K562 (cell line): ENCODE results near the gene SEC22C. TPM values are rescaled to one million over a fixed set of nuclear protein-coding genes. Genes with fewer than 3 reads are reported as not detected.

Experiments used
- DMBX1 ChIP-seq: fragments of 250-450 bp; sonication (Bioruptor Pico); IDR thresholded peaks from 2 replicates; pipeline ENCODE4 v1.8.0; 2022; ENCODE audit warnings: inconsistent platforms, mild to moderate bottlenecking, moderate library complexity, borderline replicate concordance
- DPF2 ChIP-seq: fragments of 450-650 bp; IDR thresholded peaks from 2 replicates; pipeline ENCODE4 v1.6.1; 2016
- HOXB6 ChIP-seq: fragments of 250-450 bp; sonication (Bioruptor Pico); IDR thresholded peaks from 2 replicates; pipeline ENCODE4 v1.5.1; 2022; ENCODE audit warnings: mild to moderate bottlenecking, borderline replicate concordance
- MECOM ChIP-seq: fragments of 250-450 bp; sonication (Bioruptor Pico); IDR thresholded peaks from 2 replicates; pipeline ENCODE4 v1.8.0; 2022; ENCODE audit warnings: inconsistent platforms
- MGA ChIP-seq: fragments of 450-650 bp; IDR thresholded peaks from 2 replicates; pipeline ENCODE4 v1.6.1; 2016; ENCODE audit warnings: mild to moderate bottlenecking, moderate library complexity
- POLR2G ChIP-seq: fragments of 200-400 bp; formaldehyde crosslinking; IDR thresholded peaks from 2 replicates; pipeline ENCODE4 v1.6.1; 2017; ENCODE audit warnings: low read depth, mild to moderate bottlenecking, antibody characterized with exemption, low read length, moderate library complexity
- TARDBP ChIP-seq: fragments of 450-650 bp; IDR thresholded peaks from 2 replicates; pipeline ENCODE4 v1.6.1; 2016
- THAP12 ChIP-seq: fragments of 250-450 bp; sonication (Bioruptor Pico); IDR thresholded peaks from 2 replicates; pipeline ENCODE4 v1.9.0; 2021; ENCODE audit warnings: mild to moderate bottlenecking, inconsistent platforms
- ZNF133 ChIP-seq: fragments of 250-450 bp; sonication (Bioruptor Pico); IDR thresholded peaks from 2 replicates; pipeline ENCODE4 v1.4.0; 2020; ENCODE audit warnings: mild to moderate bottlenecking
- ZZZ3 ChIP-seq: fragments of 450-650 bp; IDR thresholded peaks from 2 replicates; pipeline ENCODE4 v1.6.1; 2016; ENCODE audit warnings: antibody characterized with exemption, mild to moderate bottlenecking, moderate library complexity
- polyA plus RNA-seq, 8 experiments: library from polyadenylated mRNA; depleted of rRNA in 4 of 8; stranded (reverse) in 5 of 8; unstranded in 3 of 8; fragments of >200 nt; fragmentation: Nextera tagmentation in 2 of 8; fragmentation: Illumina TruSeq in 1 of 8; extraction: Ambion mirVana in 2 of 8; extraction: Trizol in 1 of 8; gene quantifications; 2 replicates each; pipeline versions ENCODE4 v1.2.1 to v1.2.3, GENCODE V29; 2011 to 2014; ENCODE audit warnings: inconsistent platforms in 1 of 8, missing spikeins in 1 of 8
- total RNA-seq, 7 experiments: library from RNA; depleted of rRNA in 6 of 7; stranded (reverse); fragments of >200 nt in 6 of 7; fragmentation: Illumina TruSeq in 2 of 7; extraction: Trizol in 2 of 7; gene quantifications; 2 replicates each; pipeline versions ENCODE4 v1.2.1 to v1.2.3, GENCODE V29; 2011 to 2021; ENCODE audit warnings: low replicate concordance in 1 of 7
- TF ChIP-seq, protein P1 (sequence below): sonication (generic); formaldehyde crosslinking; IDR thresholded peaks from 2 replicates; pipeline ENCODE4 v1.9.0; 2022; ENCODE audit warnings: mild to moderate bottlenecking, missing genetic modification reagents
- TF ChIP-seq, protein P2 (sequence below): fragments of 250-450 bp; sonication (Bioruptor Pico); IDR thresholded peaks from 2 replicates; pipeline ENCODE4 v1.8.0; 2022; ENCODE audit warnings: inconsistent platforms, mild to moderate bottlenecking, moderate library complexity, borderline replicate concordance

Gene SEC22C
- total and polyA plus RNA-seq, 9 of the 15 experiments (the other 6 are each of a cell fraction or from before 2014, with no cell fraction given) = 35.6 to 68.4 (median 50.7) TPM

DNA sequence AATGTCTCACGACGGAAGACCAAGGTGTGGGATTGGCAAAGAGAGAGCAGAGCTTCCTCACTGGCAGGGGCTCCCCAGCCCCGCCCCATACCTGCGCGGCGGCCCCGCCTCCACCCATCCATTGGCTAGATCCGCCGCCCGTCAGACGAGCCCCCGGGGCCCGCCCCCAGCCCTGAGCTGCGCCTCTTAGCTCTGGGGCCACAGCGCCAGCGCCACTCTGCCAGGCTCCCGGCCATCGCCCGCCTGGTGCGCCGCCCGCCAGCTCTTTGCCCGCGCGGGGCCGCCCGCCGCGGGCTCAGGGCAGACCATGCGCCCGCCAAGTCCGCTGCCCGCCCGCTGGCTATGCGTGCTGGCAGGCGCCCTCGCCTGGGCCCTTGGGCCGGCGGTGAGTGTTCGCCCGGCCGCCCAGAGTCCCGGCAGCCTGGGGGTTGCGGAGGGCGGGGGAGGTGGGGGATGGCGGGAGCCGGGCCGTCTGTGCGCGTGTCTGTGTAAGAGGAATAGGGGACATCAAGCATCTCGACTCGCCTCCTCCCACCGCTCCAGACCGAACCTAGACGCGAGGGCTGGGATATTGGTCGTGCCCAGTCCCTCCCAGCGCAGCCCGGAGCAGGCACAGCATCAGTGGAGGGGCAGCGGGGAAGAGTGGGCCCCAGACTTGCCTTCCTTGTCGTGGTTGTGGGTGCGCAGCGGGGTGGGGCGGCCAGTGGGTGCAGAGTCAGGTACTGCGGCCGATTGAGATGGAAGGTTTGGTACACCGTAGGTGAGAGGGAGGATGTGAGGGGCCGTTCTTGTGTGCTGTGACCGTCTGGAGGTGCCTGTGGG, 79.1 kb downstream of the SEC22C start, which contains the start of gene VIPR1 (continued):
- TF ChIP-seq THAP12 (CRISPR knock-in tag) = no peak
- TF ChIP-seq, protein P1, sequence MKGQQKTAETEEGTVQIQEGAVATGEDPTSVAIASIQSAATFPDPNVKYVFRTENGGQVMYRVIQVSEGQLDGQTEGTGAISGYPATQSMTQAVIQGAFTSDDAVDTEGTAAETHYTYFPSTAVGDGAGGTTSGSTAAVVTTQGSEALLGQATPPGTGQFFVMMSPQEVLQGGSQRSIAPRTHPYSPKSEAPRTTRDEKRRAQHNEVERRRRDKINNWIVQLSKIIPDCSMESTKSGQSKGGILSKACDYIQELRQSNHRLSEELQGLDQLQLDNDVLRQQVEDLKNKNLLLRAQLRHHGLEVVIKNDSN (CRISPR knock-in tag) = no peak
- no peak for TF ChIP-seq DMBX1 (CRISPR knock-in tag)
- no peak for TF ChIP-seq TARDBP
- TF ChIP-seq, protein P2, sequence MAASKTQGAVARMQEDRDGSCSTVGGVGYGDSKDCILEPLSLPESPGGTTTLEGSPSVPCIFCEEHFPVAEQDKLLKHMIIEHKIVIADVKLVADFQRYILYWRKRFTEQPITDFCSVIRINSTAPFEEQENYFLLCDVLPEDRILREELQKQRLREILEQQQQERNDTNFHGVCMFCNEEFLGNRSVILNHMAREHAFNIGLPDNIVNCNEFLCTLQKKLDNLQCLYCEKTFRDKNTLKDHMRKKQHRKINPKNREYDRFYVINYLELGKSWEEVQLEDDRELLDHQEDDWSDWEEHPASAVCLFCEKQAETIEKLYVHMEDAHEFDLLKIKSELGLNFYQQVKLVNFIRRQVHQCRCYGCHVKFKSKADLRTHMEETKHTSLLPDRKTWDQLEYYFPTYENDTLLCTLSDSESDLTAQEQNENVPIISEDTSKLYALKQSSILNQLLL = no peak
- no peak for TF ChIP-seq HOXB6 (CRISPR knock-in tag)
- TF ChIP-seq MGA = no peak
- no peak for TF ChIP-seq ZNF133 (CRISPR knock-in tag)
- TF ChIP-seq ZZZ3 = no peak
- TF ChIP-seq DPF2 = no peak
- peak; percentile 50 for TF ChIP-seq POLR2G
- no peak for TF ChIP-seq MECOM (CRISPR knock-in tag)
